ENCODE data around the gene LHX3.

The LHX3 gene

DNA sequence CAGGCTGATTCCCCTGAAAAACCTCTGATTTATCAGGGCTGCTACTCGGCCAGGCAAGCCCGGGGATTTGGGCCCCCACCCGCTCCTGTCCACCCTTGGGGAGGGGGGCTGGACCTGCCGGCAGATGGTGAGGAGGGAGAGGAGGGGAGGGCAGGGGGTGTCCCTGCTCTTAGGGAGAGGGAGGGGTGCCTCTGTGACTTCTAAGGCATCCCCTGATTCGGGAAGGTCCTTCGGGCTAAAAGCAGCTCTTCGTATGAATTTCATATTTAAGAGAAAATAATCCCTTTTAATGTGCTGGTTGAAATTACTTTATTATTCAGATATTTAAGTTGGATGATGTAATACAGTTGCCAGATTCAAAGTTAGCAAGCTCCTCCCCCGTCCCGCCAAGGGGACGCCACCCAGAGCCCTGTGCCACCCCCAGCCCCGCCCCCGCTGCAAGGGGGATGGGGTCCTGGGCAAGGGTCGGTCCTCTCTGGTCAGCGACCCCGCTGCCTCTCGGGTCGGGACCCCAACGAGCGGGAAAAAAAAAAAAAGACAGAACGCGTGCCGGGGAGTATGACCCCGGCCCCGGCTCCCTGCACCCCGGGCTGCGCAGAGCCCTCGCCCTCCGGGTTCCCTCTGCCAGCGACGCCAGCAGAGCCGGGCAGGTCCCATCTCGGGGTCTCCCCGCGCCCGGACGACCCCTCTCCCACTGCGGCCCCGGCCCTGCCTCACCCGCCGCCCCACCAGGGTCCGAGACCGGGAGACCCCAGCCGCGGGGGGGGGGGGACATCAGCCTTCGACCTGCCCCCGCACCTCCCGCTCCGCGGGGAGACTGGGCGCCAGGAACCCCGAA, 12.4 kb downstream of the LHX3 start:
- no peak for DNase-seq (ENCODE audit: low read depth in 2 of 2)

DNA sequence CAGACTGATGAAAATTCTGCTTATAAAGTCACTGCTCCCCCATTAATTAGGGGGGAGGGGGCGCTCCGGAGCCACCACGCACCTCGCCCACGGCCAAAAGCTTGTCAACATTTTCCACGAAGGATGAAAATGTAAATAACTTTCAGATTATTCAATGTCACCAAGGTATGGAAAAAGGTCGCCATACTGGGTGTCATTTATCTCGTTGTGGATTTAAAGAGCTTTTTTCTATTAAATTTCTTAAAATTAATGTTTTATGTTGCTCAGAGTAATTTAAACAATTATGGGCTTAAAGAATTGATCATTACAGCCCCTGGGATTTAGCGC, 13.0 kb downstream of the LHX3 start:
- DNase-seq (ENCODE audit: low read depth in 2 of 2) = no peak

DNA sequence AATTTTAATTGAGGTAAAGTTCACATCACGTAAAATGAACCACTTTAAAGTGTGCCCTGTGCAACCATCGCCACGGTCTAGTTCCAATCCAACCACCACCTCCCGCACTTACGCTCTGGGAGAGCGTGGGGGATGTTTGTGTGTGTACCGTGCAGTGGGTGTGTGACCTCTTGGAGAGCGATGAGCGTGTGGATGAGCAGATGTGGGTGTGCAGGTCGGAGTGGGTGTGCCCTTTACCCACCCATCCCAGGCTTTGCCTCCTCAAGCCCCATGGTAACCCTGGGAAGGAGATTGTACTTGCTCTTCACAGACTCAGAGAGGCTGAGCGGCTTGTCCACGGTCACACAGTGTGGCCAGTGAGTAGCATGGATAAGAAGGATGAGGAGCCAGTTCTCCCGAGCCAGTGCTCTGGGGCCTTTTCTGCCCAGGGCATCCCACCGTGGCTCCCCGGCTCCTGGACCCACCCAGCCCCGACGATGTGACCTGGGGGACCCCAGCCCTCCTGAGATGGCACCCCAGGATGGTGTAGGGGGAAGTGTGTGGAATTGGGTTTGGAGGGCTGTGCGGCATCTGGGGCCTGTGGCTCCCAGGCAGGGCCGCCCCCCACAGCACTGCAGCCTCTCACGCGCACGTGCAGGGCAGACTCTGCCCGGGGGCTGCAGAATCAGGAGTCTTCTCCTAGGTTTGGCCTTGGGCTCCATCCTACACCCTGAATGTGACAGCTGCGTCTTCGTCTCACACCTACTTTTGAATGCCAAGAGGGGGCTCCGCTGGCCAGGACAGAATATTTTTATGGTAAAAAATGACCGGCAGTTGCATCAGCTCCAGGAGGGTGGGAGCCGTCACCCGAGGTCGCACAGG, 13.6 kb downstream of the LHX3 start:
- DNase-seq (ENCODE audit: low read depth in 2 of 2) = no peak

DNA sequence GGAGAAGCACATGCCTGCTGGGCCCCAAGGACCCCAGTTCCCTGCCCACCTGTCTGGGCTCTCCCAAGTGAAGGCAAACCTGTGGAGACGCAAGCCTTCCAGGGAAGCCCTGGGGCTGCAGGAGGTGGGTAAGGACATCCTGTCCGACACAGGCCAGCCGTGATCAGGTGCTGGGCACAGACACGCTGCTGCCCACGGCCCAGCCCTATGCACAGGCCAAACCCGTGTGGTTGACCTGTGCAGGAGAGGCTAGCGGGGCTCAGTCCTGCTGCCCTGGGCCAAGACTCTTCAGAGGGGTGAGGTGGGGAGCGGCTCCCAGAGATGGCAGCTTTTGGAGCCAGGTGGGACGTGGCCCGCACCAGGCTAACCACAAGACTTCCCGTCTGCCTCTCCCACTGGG, 14.3 kb downstream of the LHX3 start:
- no peak for DNase-seq (ENCODE audit: low read depth in 2 of 2)

DNA sequence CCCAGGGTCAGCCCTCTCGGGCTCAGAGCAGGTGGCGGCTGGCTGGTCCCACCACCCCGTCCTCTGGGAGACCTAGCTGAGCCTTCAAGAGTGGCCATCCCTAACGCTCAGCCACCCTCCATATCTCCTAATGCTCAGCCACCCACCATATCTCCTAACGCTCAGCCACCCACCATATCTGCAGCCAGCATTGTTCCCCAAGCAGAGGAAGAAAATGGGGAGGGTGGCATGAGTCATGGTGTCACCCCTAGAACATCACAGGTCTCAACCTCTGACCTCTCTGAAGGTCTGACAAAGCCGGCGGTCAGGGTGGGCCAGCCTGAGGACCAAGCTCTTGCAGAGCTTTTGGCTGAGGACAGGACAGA, 14.7 kb downstream of the LHX3 start:
- no peak for DNase-seq (ENCODE audit: low read depth in 2 of 2)

DNA sequence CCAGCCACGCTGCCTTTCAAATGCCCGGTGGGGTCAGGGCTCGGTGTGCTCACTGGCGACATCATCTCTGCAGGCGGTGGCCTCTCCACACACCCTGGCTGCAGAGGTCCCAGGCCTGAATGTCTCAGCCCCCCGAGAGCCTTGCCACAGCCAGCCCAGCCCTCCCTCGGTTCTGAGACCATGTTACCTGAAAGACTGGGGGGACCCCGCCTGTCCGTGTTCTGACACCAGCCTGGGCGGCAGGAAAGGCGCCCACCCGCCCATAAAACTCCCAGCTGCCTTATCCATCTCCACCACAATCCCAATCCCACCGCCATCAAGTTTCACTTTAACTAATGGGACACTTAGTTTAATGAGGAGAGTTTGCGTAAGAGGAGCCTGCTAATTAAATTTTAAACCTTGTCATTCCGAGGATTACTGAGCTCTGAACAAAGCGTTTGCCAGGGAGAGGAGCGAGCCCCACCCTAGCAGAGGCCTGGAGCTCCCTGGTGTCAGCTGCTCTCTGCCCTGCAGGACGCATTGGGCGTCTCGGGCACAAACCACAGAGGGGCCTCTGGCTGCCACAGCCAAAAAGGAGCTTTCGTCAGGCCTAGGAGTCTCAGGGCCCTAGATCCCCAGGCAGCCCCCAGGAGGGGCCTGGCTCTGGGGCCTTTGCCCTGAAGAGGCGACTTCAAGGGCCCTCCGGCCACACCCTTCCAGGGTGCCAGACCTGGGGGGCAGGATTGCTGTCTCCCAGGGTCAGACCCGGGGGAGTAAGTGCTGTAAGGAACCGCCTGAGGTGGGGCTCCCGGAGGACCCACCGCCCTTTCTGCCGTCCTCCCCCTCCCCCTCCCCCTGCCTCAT, 15.3 kb downstream of the LHX3 start:
- DNase-seq (ENCODE audit: low read depth in 2 of 2) = no peak

DNA sequence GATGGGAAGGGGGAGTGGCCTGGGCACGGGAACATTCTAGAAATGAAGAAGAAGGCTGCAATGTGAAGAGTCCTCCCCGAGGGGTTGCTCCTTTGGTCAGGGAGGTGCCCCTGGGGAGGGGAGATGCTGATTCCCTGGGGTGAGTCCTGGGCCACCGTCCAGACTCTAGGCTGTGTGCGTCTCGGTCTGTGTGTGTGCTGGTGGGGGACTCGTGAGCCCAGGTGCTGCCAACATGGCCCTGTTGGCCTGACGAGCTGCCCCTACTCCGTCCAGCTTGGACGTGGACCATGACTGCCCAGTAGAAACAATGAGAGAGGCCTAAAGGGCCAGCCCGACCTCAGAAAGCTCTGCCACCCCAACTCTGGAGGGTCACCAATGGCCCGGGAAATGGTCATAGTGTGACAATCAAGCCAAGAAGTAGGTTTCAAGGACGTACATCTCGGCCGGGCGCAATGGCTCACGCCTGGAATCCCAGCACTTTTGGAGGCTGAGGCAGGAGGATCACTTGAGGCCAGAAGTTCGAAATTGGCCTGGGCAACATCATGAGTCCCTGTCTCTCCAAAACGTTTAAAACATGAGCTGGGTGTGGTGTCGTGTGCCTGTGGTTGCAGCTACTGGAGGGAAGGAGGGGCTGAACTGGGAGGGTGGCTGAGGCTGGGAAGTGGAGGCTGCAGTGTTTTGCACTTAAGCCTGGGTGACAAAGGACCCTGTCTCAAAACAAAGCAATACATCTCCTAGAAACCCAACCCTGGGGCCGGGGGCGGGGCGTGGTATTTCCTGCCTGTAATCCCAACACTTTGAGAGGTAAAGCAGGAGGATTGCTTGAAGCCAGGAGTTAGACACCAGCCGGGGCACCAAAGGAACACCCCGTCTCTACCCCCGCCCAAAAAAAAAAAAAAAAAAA, 17.0 kb downstream of the LHX3 start:
- DNase-seq (ENCODE audit: low read depth in 2 of 2) = no peak

DNA sequence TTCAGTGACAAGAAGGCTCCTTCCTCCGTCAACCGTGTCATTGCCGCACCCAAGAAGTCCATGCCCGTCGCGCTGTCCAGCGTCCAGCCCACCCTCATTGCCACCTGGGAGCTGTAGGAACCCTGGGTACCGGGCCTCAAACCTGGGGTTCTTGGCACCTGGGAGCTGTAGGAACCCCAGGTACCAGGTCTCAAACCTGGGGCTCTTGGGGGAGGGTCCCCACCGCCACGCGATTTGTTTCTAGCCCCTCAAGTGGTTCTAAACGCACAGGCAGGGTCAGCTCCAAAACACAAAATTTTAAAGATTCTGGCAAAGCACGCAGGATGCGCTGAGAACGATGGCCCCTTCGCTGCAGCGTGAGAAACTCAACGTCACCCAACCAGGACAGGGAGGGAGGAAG, 17.7 kb downstream of the LHX3 start:
- no peak for DNase-seq (ENCODE audit: low read depth in 2 of 2)

DNA sequence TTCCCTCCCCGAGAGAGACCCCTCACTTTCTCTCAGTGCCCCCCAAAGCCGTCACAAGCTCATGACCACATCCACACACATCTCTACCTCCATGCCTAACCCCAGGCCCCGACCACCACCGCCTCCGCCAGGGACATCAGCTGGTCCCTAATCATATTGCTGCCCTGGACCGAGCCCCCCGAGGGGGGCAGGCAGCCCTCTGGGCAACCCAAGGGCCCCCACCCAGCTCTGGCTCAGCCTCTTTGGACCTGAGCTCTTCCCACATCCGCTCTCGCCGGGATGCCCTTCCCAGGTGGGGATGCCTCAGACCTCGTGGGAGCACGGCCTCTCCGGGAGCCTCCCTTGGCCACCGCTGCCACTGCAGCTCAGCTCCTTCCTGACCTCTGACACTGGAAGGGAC, 18.5 kb downstream of the LHX3 start:
- DNase-seq (ENCODE audit: low read depth in 2 of 2) = no peak

DNA sequence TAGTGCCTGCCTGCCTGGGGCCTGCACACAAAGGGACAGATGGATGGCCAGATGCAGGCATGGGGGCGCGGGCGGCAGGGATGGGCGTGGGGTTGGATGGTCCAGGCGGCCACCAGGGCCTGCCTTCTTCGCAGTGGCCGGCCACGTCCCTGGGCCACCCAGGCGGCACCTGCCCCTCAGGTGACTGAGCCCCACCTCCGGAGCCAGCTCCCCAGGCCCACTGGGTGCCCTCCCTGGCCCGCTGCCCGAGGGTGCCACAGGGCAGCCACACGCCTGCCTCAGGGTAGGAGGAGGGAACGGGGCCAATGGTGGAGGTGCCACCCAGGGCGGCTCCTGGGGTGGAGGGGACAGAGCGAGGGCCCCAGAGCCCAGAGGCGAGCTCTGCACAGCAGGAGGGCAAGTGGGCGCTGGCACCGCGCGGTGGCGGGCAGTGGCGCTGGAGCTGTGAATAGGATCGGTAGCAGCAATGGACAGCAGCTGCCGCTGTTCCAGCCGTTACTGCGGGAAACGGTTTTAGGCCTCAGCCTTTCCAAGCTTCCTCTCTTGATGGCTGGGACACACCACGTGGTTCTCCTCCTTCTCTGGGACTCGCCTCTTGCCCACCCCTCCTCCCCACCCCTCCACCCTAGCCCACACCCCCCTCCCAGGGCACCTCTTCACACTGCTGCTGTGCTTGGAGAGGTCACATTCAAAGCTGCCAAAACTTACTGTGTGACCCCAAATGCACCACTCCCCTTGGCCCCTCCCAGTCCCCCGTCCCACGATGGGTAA, 19.1 kb downstream of the LHX3 start:
- no peak for DNase-seq (ENCODE audit: low read depth in 2 of 2)

DNA sequence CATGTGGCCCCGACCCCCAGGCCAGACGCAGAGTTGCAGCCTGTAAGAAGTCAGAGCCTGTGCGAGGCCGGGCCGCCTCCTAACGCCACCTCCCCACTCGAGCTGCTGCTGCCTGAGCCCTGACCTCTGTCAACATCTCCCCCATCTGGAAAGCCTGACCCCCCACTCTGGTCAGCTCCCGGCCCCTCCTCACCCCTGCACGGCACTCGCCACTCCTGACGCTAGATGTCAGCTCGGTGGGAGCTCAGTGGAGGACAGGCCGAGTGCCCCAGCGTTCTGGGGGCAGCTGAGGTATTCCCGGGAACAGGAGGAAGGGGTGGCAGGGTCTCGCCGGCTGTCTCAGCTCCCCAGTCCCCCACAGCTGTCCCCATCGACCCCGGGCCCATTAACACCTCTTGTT, 19.9 kb downstream of the LHX3 start:
- DNase-seq (ENCODE audit: low read depth in 2 of 2) = no peak

DNA sequence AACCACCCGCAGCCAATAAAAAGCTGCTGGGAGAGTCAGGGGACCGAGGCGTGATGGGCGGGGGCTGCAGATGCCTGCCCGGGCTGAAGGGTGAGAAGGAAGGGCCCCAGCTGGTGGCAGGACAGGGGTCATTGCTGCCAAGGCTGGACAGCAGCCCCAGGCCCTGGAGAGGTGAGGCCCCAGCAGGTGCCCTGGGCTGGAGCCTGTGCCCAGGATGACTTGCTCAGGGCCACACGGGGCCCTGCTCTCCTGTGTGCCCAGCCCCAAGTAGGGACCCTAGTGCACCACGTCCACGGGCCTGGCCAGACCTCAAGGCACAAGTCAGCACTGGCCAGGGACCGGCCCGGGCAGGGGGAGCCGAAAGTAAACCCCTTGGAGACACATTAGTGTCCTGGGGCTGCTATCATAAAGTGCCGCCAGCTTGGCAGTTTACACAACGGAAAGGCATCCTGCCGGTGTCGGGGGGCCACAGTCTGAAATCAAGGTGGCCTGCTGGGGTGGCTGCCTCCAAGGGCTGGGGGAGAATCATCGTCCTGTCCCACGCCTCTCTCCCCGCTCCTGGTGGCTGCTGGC, 22.0 kb downstream of the LHX3 start:
- DNase-seq (ENCODE audit: low read depth in 2 of 2) = no peak

DNA sequence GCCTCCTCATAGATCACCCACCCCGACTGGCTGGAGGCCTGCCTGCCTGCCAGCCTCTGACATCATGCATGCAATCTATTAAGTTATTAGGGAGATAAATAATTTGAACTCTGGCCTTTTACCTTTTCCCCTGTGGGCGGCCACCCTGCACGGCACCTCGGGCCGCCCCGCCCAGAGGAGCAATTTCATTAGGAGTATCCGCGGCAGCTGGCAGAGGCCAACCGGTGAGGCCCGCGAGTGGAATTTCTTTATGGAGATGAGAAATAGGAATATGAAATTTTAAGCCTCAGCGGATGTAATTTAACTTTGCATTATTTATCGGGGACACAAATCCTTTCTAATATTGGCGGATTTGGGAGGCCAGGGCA, 22.5 kb downstream of the LHX3 start:
- no peak for DNase-seq (ENCODE audit: low read depth in 2 of 2)

DNA sequence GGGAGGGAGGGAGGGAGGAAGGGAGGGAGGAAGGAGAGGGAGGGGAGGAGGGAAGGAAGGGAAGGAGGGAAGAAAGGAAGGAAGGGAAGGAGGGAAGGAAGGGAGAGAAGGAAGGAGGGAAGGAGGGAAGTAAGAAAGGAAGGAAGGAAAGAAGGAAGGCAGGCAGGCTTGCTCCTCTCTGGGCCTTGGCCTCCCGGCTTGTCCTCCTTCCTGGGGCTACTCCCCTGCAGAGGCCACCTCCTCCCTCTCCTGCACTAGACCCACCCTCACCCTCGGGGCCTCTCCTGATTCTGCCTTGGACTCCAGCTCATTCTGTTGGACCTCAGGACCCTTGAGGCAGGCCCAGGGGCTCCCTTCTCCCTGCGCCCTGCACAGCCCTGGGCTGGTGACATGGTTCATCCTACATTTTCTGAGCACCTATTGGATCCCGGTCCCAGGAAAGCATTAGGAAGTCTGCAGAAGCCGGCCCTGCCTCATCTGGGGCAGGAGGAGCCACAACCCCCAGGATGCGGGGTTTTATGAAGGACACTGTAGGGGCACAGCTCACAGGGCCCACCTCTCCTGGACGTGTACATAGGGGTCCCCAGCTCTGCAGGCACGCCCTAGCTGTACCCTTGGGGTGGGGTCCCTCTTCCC, 23.0 kb downstream of the LHX3 start:
- no peak for DNase-seq (ENCODE audit: low read depth in 2 of 2)

DNA sequence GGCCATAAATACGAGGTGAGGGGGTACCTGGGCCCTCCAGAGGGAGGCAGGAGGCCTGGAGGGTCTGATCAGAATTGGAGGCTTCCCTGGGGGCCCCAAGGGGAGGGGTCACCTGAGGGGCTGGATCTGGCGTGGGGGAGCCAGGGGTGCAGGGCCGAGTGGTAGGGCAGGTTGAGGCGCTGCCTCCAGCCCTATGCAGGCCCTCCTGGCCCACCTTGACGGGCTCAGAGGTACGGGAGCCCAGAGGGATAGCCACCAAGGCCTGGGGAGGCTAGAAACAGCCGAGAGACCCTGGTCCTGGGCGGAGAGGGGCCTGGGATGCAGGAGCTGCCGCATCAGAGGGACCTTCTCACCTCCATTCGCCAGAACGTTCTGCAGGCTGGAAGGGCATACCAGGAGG, 24.3 kb downstream of the LHX3 start:
- no peak for DNase-seq (ENCODE audit: low read depth in 2 of 2)

DNA sequence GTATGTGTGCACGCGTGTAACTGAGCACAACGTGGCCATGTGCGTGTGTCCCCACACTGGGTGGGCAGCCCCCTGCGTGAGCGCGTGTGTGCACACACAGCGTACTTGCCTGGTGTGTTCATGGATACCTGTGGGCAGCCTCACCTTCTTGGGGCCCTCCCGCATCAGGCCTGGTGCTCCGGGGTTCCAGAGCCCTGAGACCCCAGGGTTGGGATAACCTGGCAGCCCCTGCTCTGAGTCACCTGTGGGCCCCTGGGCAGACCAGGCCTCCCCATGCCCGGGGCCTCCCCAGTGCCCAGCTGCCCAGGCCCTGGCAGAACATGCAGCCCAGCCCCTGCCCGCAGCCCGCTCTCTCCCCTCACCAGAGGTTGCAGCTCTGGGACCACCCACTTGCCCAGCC, 25.2 kb downstream of the LHX3 start:
- DNase-seq (ENCODE audit: low read depth in 2 of 2) = no peak

DNA sequence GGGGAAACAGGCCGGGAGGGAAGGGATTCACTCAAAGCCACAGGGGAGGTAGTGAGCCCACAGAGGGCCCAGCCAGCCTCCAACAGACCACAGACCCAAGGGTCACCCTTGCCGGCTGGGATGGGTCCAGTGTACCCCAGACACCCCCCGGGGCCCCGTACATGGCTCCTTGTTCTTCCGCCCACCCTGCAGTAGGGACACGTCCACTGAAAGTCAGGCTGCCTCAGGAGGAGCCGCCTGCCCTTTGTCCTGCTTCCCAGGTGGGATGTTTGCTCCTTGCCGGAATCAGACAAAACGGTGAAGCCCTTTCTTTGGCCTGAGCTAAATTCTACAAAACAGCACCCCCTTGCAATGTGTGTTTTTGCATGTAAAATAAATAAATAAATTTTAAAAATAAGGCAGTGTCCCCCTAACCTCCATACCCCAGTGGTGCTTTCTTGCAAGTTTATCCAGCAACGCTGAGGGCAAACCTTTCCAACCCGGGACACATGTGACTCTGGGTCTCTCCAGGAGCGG, 25.8 kb downstream of the LHX3 start:
- no peak for DNase-seq (ENCODE audit: low read depth in 2 of 2)

DNA sequence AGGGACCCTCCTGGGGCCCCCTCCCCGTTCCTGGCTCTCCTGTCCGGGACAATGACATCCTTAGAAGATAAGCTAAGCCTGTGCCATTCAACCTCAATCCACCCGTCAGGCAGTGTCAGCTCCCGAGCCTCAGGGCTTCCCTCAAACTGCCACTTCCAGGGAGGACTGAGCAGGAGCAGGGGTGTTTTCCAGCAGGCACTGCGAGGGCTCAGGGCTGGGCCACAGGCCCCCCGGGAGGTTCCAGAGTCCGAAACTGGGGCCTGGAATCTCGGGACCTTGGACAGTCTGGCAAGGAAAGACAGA, 26.2 kb downstream of the LHX3 start:
- no peak for DNase-seq (ENCODE audit: low read depth in 2 of 2)

DNA sequence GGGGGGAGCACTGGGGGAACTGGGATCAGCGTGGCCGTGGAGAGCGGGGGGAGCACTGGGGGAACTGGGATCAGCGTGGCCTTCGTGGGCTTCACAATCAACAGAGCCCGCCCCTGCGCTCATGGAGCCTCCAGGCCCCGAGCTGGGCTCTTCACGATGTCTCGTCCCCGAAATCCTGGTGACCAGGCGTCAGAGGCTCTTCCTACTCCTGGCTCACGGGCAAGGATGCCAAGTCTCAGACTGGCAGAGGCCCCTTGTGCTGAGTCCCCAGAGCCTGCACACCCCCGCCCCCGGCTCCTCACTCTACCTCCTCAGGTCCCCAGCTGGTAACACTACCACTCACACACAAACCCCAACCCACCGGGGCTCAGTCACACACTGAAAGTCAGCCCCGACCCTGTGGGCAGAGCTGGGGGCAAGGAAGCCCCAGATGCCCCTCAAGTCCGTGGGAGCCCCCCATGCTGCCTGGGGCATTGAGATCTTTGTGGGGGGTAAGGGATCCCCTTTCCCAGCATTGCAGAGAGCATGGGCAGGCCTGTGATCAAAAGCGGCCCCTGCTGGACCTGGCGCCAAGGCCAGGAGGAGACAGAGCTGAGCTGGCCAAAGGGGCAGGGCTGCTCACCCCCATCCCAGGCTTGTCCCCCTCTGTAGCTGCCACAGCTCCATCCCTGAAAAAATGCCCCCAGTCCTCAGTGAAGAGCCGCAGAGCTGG, 26.7 kb downstream of the LHX3 start:
- no peak for DNase-seq (ENCODE audit: low read depth in 2 of 2)

All from stimulated activated CD4-positive, alpha-beta T cell treated with anti-CD3 and anti-CD28 coated beads, Interleukin-1b, Interleukin-23, amount 100 ng/mL, for 4 hours (primary cell).